Karpas-422 (cell line): ENCODE results near the gene MYO9B. TPM values are rescaled to one million over a fixed set of nuclear protein-coding genes. Genes with fewer than 3 reads are reported as not detected.

ENCODE experiments used
- DNase-seq: peaks from one replicate; pipeline ENCODE4 v3.0.0-alpha.2; 2015
- H2AFZ ChIP-seq: fragments of 200-600 bp; sonication (generic); 2 replicates; pipeline ENCODE4 v1.6.1; 2014; ENCODE audit warnings: antibody characterized with exemption, low read length, mixed read lengths
- H3K27ac ChIP-seq: fragments of 200-600 bp; sonication (generic); 2 replicates; pipeline ENCODE4 v1.5.1; 2014; ENCODE audit warnings: mild to moderate bottlenecking, low read length, moderate library complexity
- H3K27me3 ChIP-seq: fragments of 200-600 bp; sonication (generic); 2 replicates; pipeline ENCODE4 v1.6.1; 2014; ENCODE audit warnings: low read length, mixed read lengths
- H3K36me3 ChIP-seq: fragments of 200-600 bp; sonication (generic); 2 replicates; pipeline ENCODE4 v1.6.1; 2014; ENCODE audit warnings: low read length, mixed read lengths; ENCODE audit not compliant: insufficient read depth
- H3K4me1 ChIP-seq: fragments of 200-600 bp; sonication (generic); 2 replicates; pipeline ENCODE4 v1.6.1; 2014; ENCODE audit warnings: mild to moderate bottlenecking, low read length, mixed read lengths
- H3K4me2 ChIP-seq: fragments of 200-600 bp; sonication (generic); 2 replicates; pipeline ENCODE4 v1.6.1; 2014; ENCODE audit warnings: low read length, low read depth, mild to moderate bottlenecking; ENCODE audit not compliant: poor library complexity, severe bottlenecking
- H3K4me3 ChIP-seq: fragments of 200-600 bp; sonication (generic); 2 replicates; pipeline ENCODE4 v1.5.1; 2014; ENCODE audit warnings: mild to moderate bottlenecking, antibody characterized with exemption, low read length, mixed read lengths
- H3K79me2 ChIP-seq: fragments of 200-600 bp; sonication (generic); 2 replicates; pipeline ENCODE4 v1.6.1; 2014; ENCODE audit warnings: mild to moderate bottlenecking, low read length, mixed read lengths
- H3K9ac ChIP-seq: fragments of 200-600 bp; sonication (generic); 2 replicates; pipeline ENCODE4 v1.6.0; 2014; ENCODE audit warnings: low read length
- H3K9me2 ChIP-seq: fragments of 200-600 bp; sonication (generic), shearing (Covaris generic); replicated peaks from 2 replicates; pipeline ENCODE4 v1.6.0; 2014; ENCODE audit warnings: mild to moderate bottlenecking, low read length, moderate library complexity; ENCODE audit not compliant: insufficient read depth
- H3K9me3 ChIP-seq: fragments of 300-700, 200-600 bp; sonication (generic); 2 replicates; pipeline ENCODE4 v1.6.1; 2014; ENCODE audit warnings: low read length, mixed read lengths
- H4K20me1 ChIP-seq: fragments of 200-600 bp; sonication (generic); 2 replicates; pipeline ENCODE4 v1.6.1; 2014; ENCODE audit warnings: mild to moderate bottlenecking, antibody characterized with exemption, low read length, low read depth; ENCODE audit not compliant: insufficient read depth
- total RNA-seq: library from RNA; depleted of rRNA; stranded (reverse); fragments of >200 nt; shearing (Covaris generic); gene quantifications from 2 replicates; pipeline ENCODE4 v1.2.3, GENCODE V29; 2014; ENCODE audit warnings: low replicate concordance

The MYO9B gene
- total RNA-seq, 1 experiment from 2014 or later = 80.1 TPM

- peak; percentile 85 for DNase-seq
- Histone ChIP-seq H3K9ac (peak overlapping the region; percentile 75), H3K4me2 (peak overlapping the region; percentile 93), H4K20me1 (peaks cover 13% of the 10 kb centered on the region; the same call in 1 of the 2 replicates), H3K9me3 (no peaks in the 10 kb centered on the region), H3K4me3 (peak overlapping the region; percentile 73), H3K79me2 (peaks cover 23% of the 10 kb centered on the region), H3K9me2 (no peaks in the 10 kb centered on the region), H2AFZ (peak overlapping the region; percentile 87; the same call in 1 of the 2 replicates), H3K4me1 (peaks cover 20% of the 10 kb centered on the region), H3K27me3 (no peaks in the 10 kb centered on the region), H3K36me3 (no peaks in the 10 kb centered on the region; the same call in 1 of the 2 replicates), H3K27ac (peak overlapping the region; percentile 63)
Observed at GRCh38 chr19:17235300-17235970, 159.9 kb downstream of the MYO9B start.

GRCh38 chr19:17235971-17236777 is 160.6 kb downstream of the MYO9B start:
- Histone ChIP-seq H3K79me2 (peaks cover 23% of the 10 kb centered on the region), H3K4me2 (peak overlapping the region; percentile 93), H3K9me2 (no peaks in the 10 kb centered on the region), H3K4me1 (peaks cover 20% of the 10 kb centered on the region), H3K9me3 (no peaks in the 10 kb centered on the region), H3K27me3 (no peaks in the 10 kb centered on the region), H2AFZ (peak overlapping the region; percentile 87; the same call in 1 of the 2 replicates), H3K27ac (peak overlapping the region; percentile 70), H3K9ac (peak overlapping the region; percentile 75), H3K4me3 (peak overlapping the region; percentile 73), H4K20me1 (peaks cover 13% of the 10 kb centered on the region; the same call in 1 of the 2 replicates), H3K36me3 (no peaks in the 10 kb centered on the region; the same call in 1 of the 2 replicates)
- peak; percentile 70 for DNase-seq

GRCh38 chr19:17236811-17237543 is 161.4 kb downstream of the MYO9B start:
- Histone ChIP-seq H3K27ac (peak overlapping the region; percentile 70; the same call in 1 of the 2 replicates), H3K9me3 (no peaks in the 10 kb centered on the region), H3K9ac (peak overlapping the region; percentile 53), H4K20me1 (peaks cover 10% of the 10 kb centered on the region; the same call in 1 of the 2 replicates), H3K4me3 (peak overlapping the region; percentile 37; the same call in 1 of the 2 replicates), H3K4me1 (peaks cover 24% of the 10 kb centered on the region), H3K36me3 (no peaks in the 10 kb centered on the region; the same call in 1 of the 2 replicates), H3K9me2 (no peaks in the 10 kb centered on the region), H3K27me3 (no peaks in the 10 kb centered on the region), H3K79me2 (peaks cover 23% of the 10 kb centered on the region), H3K4me2 (peak overlapping the region; percentile 48), H2AFZ (no peak overlapping the region)
- DNase-seq = peak; percentile 66

- Histone ChIP-seq H3K9me2 (no peaks in the 10 kb centered on the region), H3K79me2 (peaks cover 28% of the 10 kb centered on the region), H2AFZ (no peak overlapping the region), H3K4me2 (no peak overlapping the region), H3K27ac (no peak overlapping the region), H3K36me3 (no peaks in the 10 kb centered on the region), H3K4me1 (peaks cover 31% of the 10 kb centered on the region), H3K9me3 (no peaks in the 10 kb centered on the region), H3K9ac (no peak overlapping the region), H3K27me3 (no peaks in the 10 kb centered on the region), H3K4me3 (no peak overlapping the region), H4K20me1 (peaks cover 12% of the 10 kb centered on the region)
- DNase-seq = no peak
Observed at GRCh38 chr19:17237747-17238706, 162.4 kb downstream of the MYO9B start.

- no peak for DNase-seq
- H3K9ac ChIP-seq = no peak overlapping the region
- peaks cover 36% of the 10 kb centered on the region for H3K4me1 ChIP-seq
- H3K27ac ChIP-seq = no peak overlapping the region
- H3K27me3 ChIP-seq = no peaks in the 10 kb centered on the region
- peaks cover 25% of the 10 kb centered on the region for H3K79me2 ChIP-seq
- no peaks in the 10 kb centered on the region for H3K9me3 ChIP-seq
- no peak overlapping the region for H2AFZ ChIP-seq
- no peak overlapping the region for H3K4me3 ChIP-seq
- H4K20me1 ChIP-seq = peaks cover 16% of the 10 kb centered on the region
- H3K4me2 ChIP-seq = no peak overlapping the region
- H3K9me2 ChIP-seq = no peaks in the 10 kb centered on the region
- H3K36me3 ChIP-seq = no peaks in the 10 kb centered on the region
Observed at GRCh38 chr19:17240062-17240752, 164.6 kb downstream of the MYO9B start.

- Histone ChIP-seq H2AFZ (no peak overlapping the region), H3K9ac (no peak overlapping the region), H3K9me3 (no peaks in the 10 kb centered on the region), H3K27me3 (no peaks in the 10 kb centered on the region), H3K4me2 (no peak overlapping the region), H3K4me3 (no peak overlapping the region), H3K36me3 (no peaks in the 10 kb centered on the region), H3K9me2 (no peaks in the 10 kb centered on the region), H3K27ac (no peak overlapping the region), H3K79me2 (peaks cover 24% of the 10 kb centered on the region), H4K20me1 (peaks cover 16% of the 10 kb centered on the region), H3K4me1 (peaks cover 36% of the 10 kb centered on the region)
- no peak for DNase-seq
Observed at GRCh38 chr19:17240826-17241399, 165.3 kb downstream of the MYO9B start.
